ENCODE measurements around the gene IRF7.

IRF7 gene

GRCh38 chr11:610146-610801, 5.5 kb downstream of the IRF7 start:
- ATAC-seq (no peak), DNase-seq (no peak)
- Mint-ChIP-seq H3K4me1 (peaks cover 13% of the 10 kb centered on the region), H3K4me3 (no peak overlapping the region), H3K27me3 (no peaks in the 10 kb centered on the region), H3K9me3 (no peaks in the 10 kb centered on the region), H3K36me3 (ENCODE audit: low read depth) (peaks cover 22% of the 10 kb centered on the region), H3K27ac (no peak overlapping the region)

- H3K4me1 Mint-ChIP-seq, result peaks cover 9% of the 10 kb centered on the region
- no peak overlapping the region for H3K27ac Mint-ChIP-seq
- no peak for ATAC-seq
- H3K4me3 Mint-ChIP-seq, result no peak overlapping the region
- H3K9me3 Mint-ChIP-seq, result no peaks in the 10 kb centered on the region
- DNase-seq, result no peak
- H3K36me3 Mint-ChIP-seq (ENCODE audit: low read depth), result peaks cover 26% of the 10 kb centered on the region
- H3K27me3 Mint-ChIP-seq, result no peaks in the 10 kb centered on the region
These were observed 6.4 kb downstream of the IRF7 start for GRCh38 chr11:609341-609811.

- H3K27ac Mint-ChIP-seq, result no peak overlapping the region
- H3K4me1 Mint-ChIP-seq, result peaks cover 4% of the 10 kb centered on the region
- H3K4me3 Mint-ChIP-seq, result no peak overlapping the region
These were observed 6.9 kb downstream of the IRF7 start for GRCh38 chr11:608791-609251.

GRCh38 chr11:607971-608659, 7.6 kb downstream of the IRF7 start:
- no peaks in the 10 kb centered on the region for H3K27me3 Mint-ChIP-seq
- H3K4me1 Mint-ChIP-seq, result peaks cover 4% of the 10 kb centered on the region
- peaks cover 29% of the 10 kb centered on the region for H3K36me3 Mint-ChIP-seq (ENCODE audit: low read depth)
- no peak overlapping the region for H3K4me3 Mint-ChIP-seq
- DNase-seq (no peak), ATAC-seq (no peak)
- H3K27ac Mint-ChIP-seq, result no peak overlapping the region
- H3K9me3 Mint-ChIP-seq, result no peaks in the 10 kb centered on the region

More at GRCh38 chr11:608791-609251, 6.9 kb downstream of the IRF7 start:
- no peaks in the 10 kb centered on the region for H3K27me3 Mint-ChIP-seq
- no peaks in the 10 kb centered on the region for H3K9me3 Mint-ChIP-seq
- DNase-seq (no peak), ATAC-seq (no peak)
- H3K36me3 Mint-ChIP-seq (ENCODE audit: low read depth), result peaks cover 26% of the 10 kb centered on the region

GRCh38 chr11:607020-607780, 8.6 kb downstream of the IRF7 start:
- Mint-ChIP-seq H3K9me3 (no peaks in the 10 kb centered on the region), H3K4me3 (no peak overlapping the region), H3K36me3 (ENCODE audit: low read depth) (peaks cover 29% of the 10 kb centered on the region), H3K27ac (peak overlapping the region; percentile 18), H3K4me1 (peaks cover 4% of the 10 kb centered on the region), H3K27me3 (no peaks in the 10 kb centered on the region)
- no peak for DNase-seq
- no peak for ATAC-seq

GRCh38 chr11:606245-606644, 9.5 kb downstream of the IRF7 start:
- DNase-seq (no peak), ATAC-seq (no peak)
- Mint-ChIP-seq H3K36me3 (ENCODE audit: low read depth) (peaks cover 32% of the 10 kb centered on the region), H3K4me3 (no peak overlapping the region), H3K4me1 (peaks cover 4% of the 10 kb centered on the region), H3K27ac (peak overlapping the region; percentile 18), H3K9me3 (no peaks in the 10 kb centered on the region), H3K27me3 (no peaks in the 10 kb centered on the region)

- Mint-ChIP-seq H3K27me3 (no peaks in the 10 kb centered on the region), H3K4me3 (no peak overlapping the region), H3K9me3 (no peaks in the 10 kb centered on the region), H3K36me3 (ENCODE audit: low read depth) (peaks cover 31% of the 10 kb centered on the region), H3K4me1 (peaks cover 4% of the 10 kb centered on the region), H3K27ac (no peak overlapping the region)
- no peak for ATAC-seq
- DNase-seq, result no peak
These were observed 10.2 kb downstream of the IRF7 start for GRCh38 chr11:605286-606129.

GRCh38 chr11:603154-603553, 12.6 kb downstream of the IRF7 start:
- no peaks in the 10 kb centered on the region for H3K9me3 Mint-ChIP-seq
- H3K4me3 Mint-ChIP-seq, result no peak overlapping the region
- DNase-seq, result no peak
- peaks cover 37% of the 10 kb centered on the region for H3K36me3 Mint-ChIP-seq (ENCODE audit: low read depth)
- no peak overlapping the region for H3K27ac Mint-ChIP-seq
- no peaks in the 10 kb centered on the region for H3K27me3 Mint-ChIP-seq
- H3K4me1 Mint-ChIP-seq, result peaks cover 4% of the 10 kb centered on the region
- no peak for ATAC-seq

GRCh38 chr11:601573-602245, 14.0 kb downstream of the IRF7 start:
- Mint-ChIP-seq H3K27ac (no peak overlapping the region), H3K4me1 (peaks cover 4% of the 10 kb centered on the region), H3K27me3 (no peaks in the 10 kb centered on the region), H3K9me3 (no peaks in the 10 kb centered on the region), H3K36me3 (ENCODE audit: low read depth) (peaks cover 40% of the 10 kb centered on the region), H3K4me3 (no peak overlapping the region)
- DNase-seq (no peak), ATAC-seq (no peak)

- Mint-ChIP-seq H3K27me3 (no peaks in the 10 kb centered on the region), H3K36me3 (ENCODE audit: low read depth) (peaks cover 39% of the 10 kb centered on the region), H3K27ac (no peak overlapping the region), H3K4me3 (no peak overlapping the region), H3K9me3 (no peaks in the 10 kb centered on the region), H3K4me1 (peaks cover 10% of the 10 kb centered on the region)
- no peak for ATAC-seq
- no peak for DNase-seq
These were observed 17.6 kb downstream of the IRF7 start for GRCh38 chr11:598005-598680.

- peaks cover 40% of the 10 kb centered on the region for H3K36me3 Mint-ChIP-seq (ENCODE audit: low read depth)
These were observed 18.5 kb downstream of the IRF7 start for GRCh38 chr11:597166-597725.

GRCh38 chr11:596374-596773, 19.4 kb downstream of the IRF7 start:
- Mint-ChIP-seq H3K27me3 (no peaks in the 10 kb centered on the region), H3K27ac (peak overlapping the region; percentile 46), H3K4me3 (no peak overlapping the region), H3K36me3 (ENCODE audit: low read depth) (peaks cover 36% of the 10 kb centered on the region), H3K9me3 (no peaks in the 10 kb centered on the region), H3K4me1 (peaks cover 10% of the 10 kb centered on the region)
- DNase-seq (no peak), ATAC-seq (peak; percentile 41)

More at GRCh38 chr11:597166-597725, 18.5 kb downstream of the IRF7 start:
- ATAC-seq (peak; percentile 23), DNase-seq (no peak)
- Mint-ChIP-seq H3K9me3 (no peaks in the 10 kb centered on the region), H3K4me3 (no peak overlapping the region), H3K27me3 (no peaks in the 10 kb centered on the region), H3K4me1 (peaks cover 10% of the 10 kb centered on the region), H3K27ac (no peak overlapping the region)

GRCh38 chr11:595400-595799, 20.4 kb downstream of the IRF7 start:
- Mint-ChIP-seq H3K27me3 (no peaks in the 10 kb centered on the region), H3K27ac (no peak overlapping the region), H3K36me3 (ENCODE audit: low read depth) (peaks cover 40% of the 10 kb centered on the region), H3K4me3 (no peak overlapping the region), H3K9me3 (no peaks in the 10 kb centered on the region), H3K4me1 (peaks cover 10% of the 10 kb centered on the region)
- ATAC-seq (no peak), DNase-seq (no peak)
